Measurements from ENCODE around the gene RNU6-9.

Gene RNU6-9

DNA sequence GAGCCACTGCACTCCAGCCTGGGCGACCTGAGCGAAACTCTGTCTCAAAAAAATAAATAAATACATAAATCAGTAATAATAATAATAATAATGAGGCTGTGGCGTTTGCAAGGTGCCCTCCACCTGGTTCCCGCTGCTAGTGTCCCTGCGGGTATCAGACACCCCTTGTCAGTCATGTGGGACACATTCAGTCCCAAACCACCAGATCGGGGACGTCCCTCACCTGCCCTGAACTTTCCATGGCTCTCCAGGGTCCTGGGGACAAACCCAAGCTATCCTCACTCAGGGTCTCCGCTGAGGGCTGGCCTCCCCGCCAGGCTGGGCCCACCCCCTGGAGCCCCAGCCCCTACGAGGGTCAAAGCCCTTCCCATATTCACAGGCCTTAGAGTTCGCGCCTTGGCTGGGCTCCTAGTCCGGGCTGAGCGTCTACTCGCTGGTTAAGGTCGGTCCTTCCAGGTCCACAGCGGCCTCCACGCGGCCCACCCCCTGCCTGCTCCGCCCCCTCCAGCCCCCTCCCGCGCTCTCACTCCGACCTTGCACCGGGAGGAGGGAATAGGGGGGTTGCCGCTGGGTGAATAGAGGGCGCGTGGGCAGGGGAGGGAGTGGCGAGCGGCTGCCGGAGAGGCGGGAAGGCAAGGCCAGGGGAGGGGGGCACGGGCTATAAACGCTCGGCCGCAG, 23.5 kb downstream of the RNU6-9 start:
- no peak for DNase-seq (ENCODE audit: low read depth)
- no peak overlapping the region for H3K4me3 ChIP-seq (ENCODE audit: control insufficient read depth, low read depth, low read length)
- TF ChIP-seq CTCF (IDR thresholded peaks at IDR 0.05; ENCODE audit: control insufficient read depth, insufficient read depth, low read depth, low read length, missing control alignments) = no peak

GRCh38 chr19:917323-918151, 24.3 kb downstream of the RNU6-9 start, which contains the start of gene KISS1R:
TSS of gene KISS1R (plus strand) at chr19:917333. CDS start at chr19:917503, 170 bp downstream.
- peak; percentile 39 for TF ChIP-seq CTCF (IDR thresholded peaks at IDR 0.05; ENCODE audit: control insufficient read depth, insufficient read depth, low read depth, low read length, missing control alignments)
- no peak within 1 kb of the TSS for H3K4me3 ChIP-seq (ENCODE audit: control insufficient read depth, low read depth, low read length)
- no peak for DNase-seq (ENCODE audit: low read depth)

DNA sequence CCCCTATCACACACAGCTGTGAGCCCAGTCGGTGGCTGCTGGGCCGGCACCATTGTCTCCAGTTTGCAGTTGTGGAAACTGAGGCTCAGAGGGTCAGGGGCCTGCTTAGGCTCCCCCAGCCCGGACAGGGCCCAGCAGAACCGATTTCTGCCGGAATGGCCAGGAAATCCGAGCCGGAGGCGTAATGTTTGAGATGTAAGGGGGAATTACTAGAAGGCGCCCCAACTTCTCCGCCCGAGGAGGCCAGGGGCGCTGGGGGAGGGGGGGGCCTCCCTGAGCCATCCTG, 24.8 kb downstream of the RNU6-9 start:
- no peak overlapping the region for H3K4me3 ChIP-seq (ENCODE audit: control insufficient read depth, low read depth, low read length)
- DNase-seq (ENCODE audit: low read depth) = no peak
- no peak for TF ChIP-seq CTCF (IDR thresholded peaks at IDR 0.05; ENCODE audit: control insufficient read depth, insufficient read depth, low read depth, low read length, missing control alignments)

DNA sequence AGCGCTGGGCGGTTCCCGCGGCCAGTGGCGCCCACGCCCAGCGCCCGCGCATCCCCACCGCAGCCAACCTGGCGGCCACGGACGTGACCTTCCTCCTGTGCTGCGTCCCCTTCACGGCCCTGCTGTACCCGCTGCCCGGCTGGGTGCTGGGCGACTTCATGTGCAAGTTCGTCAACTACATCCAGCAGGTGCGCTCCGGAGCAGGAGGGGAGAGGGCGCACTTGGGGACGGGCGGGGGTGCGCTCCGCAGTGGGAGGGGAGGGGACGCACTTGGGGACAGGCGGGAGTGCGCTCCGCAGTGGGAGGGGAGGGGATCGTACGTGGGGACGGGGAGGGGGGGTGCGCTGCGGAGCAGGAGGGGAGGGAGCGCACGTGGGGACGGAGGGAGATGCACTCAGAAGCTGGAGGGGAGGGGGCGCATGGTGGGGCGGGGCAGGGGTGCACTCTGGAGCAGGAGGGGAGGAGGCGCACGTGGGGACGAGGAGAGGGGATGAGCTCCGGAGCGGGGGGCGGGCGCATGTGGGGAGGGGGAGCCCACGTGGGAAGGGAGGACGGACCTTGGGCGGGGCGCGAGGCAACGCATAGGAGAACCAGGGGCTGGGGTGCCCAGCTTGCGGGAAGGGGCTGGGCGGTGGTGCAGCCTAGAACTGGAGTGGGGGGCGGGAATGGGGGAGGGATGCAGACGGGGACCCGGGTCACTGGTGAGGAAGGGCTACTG, 25.4 kb downstream of the RNU6-9 start:
- no peak for TF ChIP-seq CTCF (IDR thresholded peaks at IDR 0.05; ENCODE audit: control insufficient read depth, insufficient read depth, low read depth, low read length, missing control alignments)
- no peak for DNase-seq (ENCODE audit: low read depth)
- no peak overlapping the region for H3K4me3 ChIP-seq (ENCODE audit: control insufficient read depth, low read depth, low read length)

DNA sequence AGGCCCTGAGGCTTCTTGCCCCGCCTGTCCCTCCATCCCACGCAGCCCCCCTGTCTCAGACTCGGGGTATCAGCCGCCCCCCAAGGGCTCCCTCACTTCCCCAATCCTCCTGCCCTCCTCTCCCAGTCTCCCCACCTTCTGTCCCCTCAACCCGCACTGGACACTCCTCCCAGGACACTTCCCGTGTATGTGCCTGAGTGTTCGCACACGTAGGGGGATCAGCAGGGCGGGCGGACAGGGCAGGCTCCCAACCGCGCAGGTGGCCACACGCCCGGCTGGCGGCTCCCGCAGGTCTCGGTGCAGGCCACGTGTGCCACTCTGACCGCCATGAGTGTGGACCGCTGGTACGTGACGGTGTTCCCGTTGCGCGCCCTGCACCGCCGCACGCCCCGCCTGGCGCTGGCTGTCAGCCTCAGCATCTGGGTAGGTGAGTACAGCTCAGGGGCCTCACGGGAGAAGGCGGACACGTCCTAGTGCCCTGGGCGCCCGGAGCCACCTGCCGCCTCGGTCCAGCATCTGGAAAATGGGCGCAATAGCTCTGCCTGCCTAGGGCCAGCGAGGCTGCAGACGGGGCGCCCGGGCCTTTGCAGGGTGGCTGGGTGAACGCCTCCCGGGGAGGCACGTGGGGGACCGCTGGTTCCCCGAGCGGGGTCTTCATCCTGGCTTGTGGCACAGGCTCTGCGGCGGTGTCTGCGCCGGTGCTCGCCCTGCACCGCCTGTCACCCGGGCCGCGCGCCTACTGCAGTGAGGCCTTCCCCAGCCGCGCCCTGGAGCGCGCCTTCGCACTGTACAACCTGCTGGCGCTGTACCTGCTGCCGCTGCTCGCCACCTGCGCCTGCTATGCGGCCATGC, 26.1 kb downstream of the RNU6-9 start:
- TF ChIP-seq CTCF (IDR thresholded peaks at IDR 0.05; ENCODE audit: control insufficient read depth, insufficient read depth, low read depth, low read length, missing control alignments) = no peak
- no peak for DNase-seq (ENCODE audit: low read depth)
- H3K4me3 ChIP-seq (ENCODE audit: control insufficient read depth, low read depth, low read length) = no peak overlapping the region
